IMR-90 (cell line): ENCODE data around the gene TRIM44. TPM values are rescaled to one million over a fixed set of nuclear protein-coding genes. Genes with fewer than 3 reads are reported as not detected.

ENCODE experiments used
- ATAC-seq: fragments of 200-7000 bp; cut with Tn5 transposase; 2 replicates; pipeline ENCODE4 v1.9.1; 2020; ENCODE audit warnings: low read depth, mild to moderate bottlenecking, moderate library complexity
- BruUV-seq: library from RNA; stranded (reverse); fragments of 400-500 nt; replicated peaks from 2 replicates; lab custom pipeline; 2021; lab: Mats Ljungman, UMichigan
- CTCF ChIA-PET: fragments of 300-600 bp; formaldehyde crosslinking; extraction: SDS; loops from one replicate; lab custom pipeline; 2021; ENCODE audit warnings: antibody characterized with exemption; lab: Yijun Ruan, JAX
- POLR2A ChIA-PET: fragments of 300-600 bp; sonication (Branson Sonifier 250); formaldehyde crosslinking; loops from one replicate; lab custom pipeline; 2022; ENCODE audit warnings: antibody characterized with exemption; ENCODE audit not compliant: unreplicated experiment; lab: Charles Lee
- DNase-seq: peaks from one replicate; pipeline ENCODE4 v3.0.0; 2013
- H2AFZ ChIP-seq: replicated peaks from 2 replicates; pipeline ENCODE3; 2013; ENCODE audit warnings: low read length, mild to moderate bottlenecking; ENCODE audit not compliant: poor library complexity
- H2AK5ac ChIP-seq: 2 replicates; pipeline ENCODE4 v1.6.1; 2013; ENCODE audit warnings: low read depth, low read length, inconsistent platforms
- H2AK9ac ChIP-seq: replicated peaks from 2 replicates; pipeline ENCODE3; 2013; ENCODE audit warnings: mild to moderate bottlenecking, low read depth, low read length, moderate library complexity; ENCODE audit not compliant: poor library complexity
- H2BK120ac ChIP-seq: 2 replicates; pipeline ENCODE4 v1.6.1; 2013; ENCODE audit warnings: low read depth, low read length, inconsistent platforms
- H2BK15ac ChIP-seq: 3 replicates; pipeline ENCODE4 v1.6.1; 2013; ENCODE audit warnings: low read depth, low read length, inconsistent platforms
- H2BK20ac ChIP-seq: 2 replicates; pipeline ENCODE4 v1.6.1; 2013; ENCODE audit warnings: low read depth, mild to moderate bottlenecking, inconsistent platforms, low read length, moderate library complexity
- H2BK5ac ChIP-seq: 2 replicates; pipeline ENCODE4 v1.6.1; 2013; ENCODE audit warnings: mild to moderate bottlenecking, low read depth, low read length, inconsistent platforms; ENCODE audit not compliant: poor library complexity, severe bottlenecking
- H3K14ac ChIP-seq: replicated peaks from 2 replicates; pipeline ENCODE4 v1.6.1; 2013; ENCODE audit warnings: low read depth, low read length, inconsistent platforms
- H3K18ac ChIP-seq: 2 replicates; pipeline ENCODE4 v1.6.1; 2013; ENCODE audit warnings: low read depth, low read length, control low read depth
- H3K23ac ChIP-seq: 2 replicates; pipeline ENCODE4 v1.6.1; 2013; ENCODE audit warnings: low read depth, low read length, inconsistent platforms
- H3K27ac ChIP-seq: 2 replicates; pipeline ENCODE4 v1.5.1; 2013; ENCODE audit warnings: mild to moderate bottlenecking, control low read depth, low read length; ENCODE audit not compliant: insufficient read depth
- H3K27me3 ChIP-seq: 2 replicates; pipeline ENCODE4 v1.6.1; 2013; ENCODE audit warnings: low read length; ENCODE audit not compliant: control insufficient read depth, insufficient read depth
- H3K36me3 ChIP-seq: 2 replicates; pipeline ENCODE4 v1.6.1; 2013; ENCODE audit warnings: low read length, mixed read lengths; ENCODE audit not compliant: control insufficient read depth, insufficient read depth
- H3K4ac ChIP-seq: 2 replicates; pipeline ENCODE4 v1.6.1; 2013; ENCODE audit warnings: low read depth, low read length, inconsistent platforms
- H3K4me1 ChIP-seq: 2 replicates; pipeline ENCODE4 v1.6.1; 2013; ENCODE audit warnings: low read length, mixed read lengths; ENCODE audit not compliant: control insufficient read depth, insufficient read depth
- H3K4me2 ChIP-seq: 2 replicates; pipeline ENCODE4 v1.6.1; 2013; ENCODE audit warnings: low read depth, mild to moderate bottlenecking, control low read depth, low read length, moderate library complexity
- H3K4me3 ChIP-seq: 2 replicates; pipeline ENCODE4 v1.5.1; 2013; ENCODE audit warnings: low read depth, mild to moderate bottlenecking, control low read depth, low read length, moderate library complexity; ENCODE audit not compliant: insufficient read depth
- H3K56ac ChIP-seq: 2 replicates; pipeline ENCODE4 v1.6.1; 2013; ENCODE audit warnings: low read length, inconsistent platforms; ENCODE audit not compliant: insufficient read depth; ENCODE audit errors: extremely low read depth
- H3K79me1 ChIP-seq, 2 experiments: 2 replicates each; pipeline ENCODE4 v1.6.1; 2013; ENCODE audit warnings: low read length in 2 of 2, inconsistent platforms in 1 of 2, low read depth in 1 of 2
- H3K9ac ChIP-seq: 2 replicates; pipeline ENCODE4 v1.6.1; 2013; ENCODE audit warnings: low read depth, low read length, control low read depth
- H3K9me1 ChIP-seq: 2 replicates; pipeline ENCODE4 v1.6.1; 2013; ENCODE audit warnings: low read length, inconsistent platforms; ENCODE audit not compliant: insufficient read depth
- H3K9me3 ChIP-seq: 2 replicates; pipeline ENCODE4 v1.6.1; 2013; ENCODE audit warnings: low read length; ENCODE audit not compliant: control insufficient read depth, insufficient read depth
- H4K20me1 ChIP-seq: 2 replicates; pipeline ENCODE4 v1.6.1; 2013; ENCODE audit warnings: low read length, inconsistent platforms; ENCODE audit not compliant: insufficient read depth
- H4K5ac ChIP-seq: 2 replicates; pipeline ENCODE4 v1.6.1; 2013; ENCODE audit warnings: mild to moderate bottlenecking, low read depth, low read length, control low read depth
- H4K8ac ChIP-seq, 2 experiments: 2 replicates each; pipeline ENCODE4 v1.6.1; 2013; ENCODE audit warnings: low read depth in 2 of 2, low read length in 2 of 2, control low read depth in 1 of 2, inconsistent platforms in 1 of 2
- H4K91ac ChIP-seq: 2 replicates; pipeline ENCODE4 v1.6.1; 2013; ENCODE audit warnings: low read depth, low read length, inconsistent platforms; ENCODE audit not compliant: insufficient read depth
- BHLHE40 ChIP-seq: fragments of 150-350 bp; IDR thresholded peaks from 2 replicates; pipeline ENCODE4 v1.6.1; 2016; ENCODE audit warnings: mild to moderate bottlenecking, low read depth, low read length
- CEBPB ChIP-seq: IDR thresholded peaks from 2 replicates; pipeline ENCODE4 v1.6.1; 2012; ENCODE audit warnings: low read depth, low read length, improper control_type of control experiment
- CHD1 ChIP-seq: IDR thresholded peaks from 2 replicates; pipeline ENCODE4 v1.6.1; 2012; ENCODE audit warnings: low read depth, low read length, improper control_type of control experiment
- FOS ChIP-seq: fragments of 150-350 bp; IDR thresholded peaks from 2 replicates; pipeline ENCODE4 v1.6.1; 2016; ENCODE audit warnings: low read depth, low read length
- MAFK ChIP-seq: IDR thresholded peaks from 2 replicates; pipeline ENCODE4 v1.6.1; 2012; ENCODE audit warnings: low read depth, low read length, improper control_type of control experiment
- MAZ ChIP-seq: IDR thresholded peaks from 2 replicates; pipeline ENCODE4 v1.6.1; 2012; ENCODE audit warnings: low read depth, mild to moderate bottlenecking, low read length, improper control_type of control experiment, moderate library complexity, borderline replicate concordance
- MXI1 ChIP-seq: IDR thresholded peaks from 2 replicates; pipeline ENCODE4 v1.6.1; 2012; ENCODE audit warnings: low read depth, mild to moderate bottlenecking, low read length, moderate library complexity, borderline replicate concordance
- NFE2L2 ChIP-seq: fragments of 150-350 bp; IDR thresholded peaks from 2 replicates; pipeline ENCODE4 v1.6.1; 2016; ENCODE audit warnings: low read depth, mild to moderate bottlenecking, low read length
- POLR2A ChIP-seq: IDR thresholded peaks from 2 replicates; pipeline ENCODE4 v1.6.1; 2012; ENCODE audit warnings: mild to moderate bottlenecking, low read depth, low read length
- RAD21 ChIP-seq: IDR thresholded peaks from 2 replicates; pipeline ENCODE4 v1.6.1; 2012; ENCODE audit warnings: low read length, improper control_type of control experiment
- RFX5 ChIP-seq: IDR thresholded peaks from 2 replicates; pipeline ENCODE4 v1.8.0; 2012; ENCODE audit warnings: low read depth, mild to moderate bottlenecking, low read length, moderate library complexity
- SMC3 ChIP-seq: fragments of 150-350 bp; IDR thresholded peaks from 2 replicates; pipeline ENCODE4 v1.6.1; 2016; ENCODE audit warnings: low read depth, mild to moderate bottlenecking, antibody characterized with exemption, low read length, moderate library complexity
- WGBS, 2 experiments: methylation state at CpG; one replicate each; pipeline versions ENCODE4 v1.1.5 to v1.1.7; 2013; ENCODE audit warnings: missing lambda C conversion rate in 2 of 2; ENCODE audit not compliant: insufficient read length in 1 of 2; ENCODE audit errors: extremely low coverage in 2 of 2; 5-methylcytosine and 5-hydroxymethylcytosine counted together
- dilution Hi-C: fragments of 300-500 bp; cut with HindIII; formaldehyde crosslinking; loops from one replicate; pipeline ENCODE4 v1.14.3; 2018; ENCODE audit warnings: low sequenced_read_pairs; ENCODE audit not compliant: unreplicated experiment
- in situ Hi-C: fragments of 300-500 bp; cut with MboI; formaldehyde crosslinking; loops from 3 replicates; pipeline ENCODE4 v1.14.3; 2019; ENCODE audit warnings: low sequenced_read_pairs, inconsistent platforms, mixed read lengths
- intact Hi-C: fragments of 100-400 bp; cut with micrococcal nuclease; formaldehyde crosslinking; loops from 2 replicates; pipeline ENCODE4 v1.10.0; 2022
- polyA plus RNA-seq, 3 experiments: library from polyadenylated mRNA; depleted of rRNA; stranded (reverse); fragments of >200 nt; gene quantifications; 2 replicates each; pipeline ENCODE4 v1.2.3, GENCODE V29; 2012; ENCODE audit warnings: low replicate concordance in 1 of 3
- total RNA-seq: library from RNA; depleted of rRNA; stranded (reverse); fragments of >200 nt; gene quantifications from 2 replicates; pipeline ENCODE4 v1.2.3, GENCODE V29; 2012
- TF ChIP-seq, protein P1 (sequence below): conservative IDR thresholded peaks from 2 replicates; pipeline ENCODE4 v1.5.1; 2012; ENCODE audit warnings: mild to moderate bottlenecking, low read depth, low read length, improper control_type of control experiment
- TF ChIP-seq, protein P2 (sequence below): fragments of 150-350 bp; IDR thresholded peaks from 2 replicates; pipeline ENCODE4 v1.6.1; 2017; ENCODE audit warnings: mild to moderate bottlenecking, antibody characterized with exemption, low read length, low read depth
- TF ChIP-seq, protein P3 (sequence below): fragments of 150-350 bp; IDR thresholded peaks from 2 replicates; pipeline ENCODE4 v1.6.1; 2016; ENCODE audit warnings: low read depth, mild to moderate bottlenecking, low read length, moderate library complexity, borderline replicate concordance

The TRIM44 gene
- total and polyA plus RNA-seq, 2 of the 4 experiments (the other 2 are of a cell fraction) = 50.7 to 104 TPM

DNA sequence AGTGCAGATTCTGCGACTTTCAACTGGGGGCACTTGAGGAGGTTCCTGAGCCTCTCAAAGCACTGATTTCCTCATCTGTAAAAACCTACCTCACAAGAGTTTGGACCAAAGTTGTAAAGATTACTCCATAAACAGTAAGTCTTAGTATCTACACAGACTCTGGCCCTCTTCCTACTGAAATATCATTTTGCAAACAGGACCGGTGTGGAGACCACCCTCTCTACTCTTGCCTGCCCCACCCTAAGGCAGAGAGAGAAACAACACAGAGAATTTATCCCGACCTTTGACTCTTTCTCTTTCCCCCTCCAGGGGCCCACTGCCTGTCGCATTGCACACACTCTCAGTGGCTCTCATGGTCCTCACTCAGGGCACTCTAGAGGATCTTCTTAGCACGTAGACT lies 163.4 kb downstream of the TRIM44 start:
- Histone ChIP-seq H4K8ac (no peak overlapping the region), H3K4ac (no peak overlapping the region), H3K27me3 (peaks cover 6% of the 10 kb centered on the region; the same call in 1 of the 2 replicates), H3K79me1 (no peaks in the 10 kb centered on the region), H2AFZ (no peak overlapping the region), H2BK20ac (no peak overlapping the region), H3K23ac (no peak overlapping the region), H2AK5ac (no peak overlapping the region), H3K36me3 (no peaks in the 10 kb centered on the region), H2BK120ac (no peak overlapping the region), H2BK5ac (no peak overlapping the region), H3K9me3 (no peaks in the 10 kb centered on the region), H3K4me2 (no peak overlapping the region), H2AK9ac (no peak overlapping the region), H2BK15ac (no peak overlapping the region), H3K9me1 (no peaks in the 10 kb centered on the region; the same call in 1 of the 2 replicates), H3K27ac (no peak overlapping the region), H4K91ac (no peak overlapping the region), H3K9ac (no peak overlapping the region), H3K14ac (no peak overlapping the region), H3K18ac (no peak overlapping the region), H4K20me1 (no peaks in the 10 kb centered on the region), H3K56ac (no peak overlapping the region), H3K4me3 (no peak overlapping the region), H3K4me1 (peaks cover 2% of the 10 kb centered on the region; the same call in 1 of the 2 replicates), H4K5ac (no peak overlapping the region)
- ChIA-PET POLR2A (no interaction called here), CTCF (no interaction called here)
- intact Hi-C loops (loop anchor here (10.0 kb wide), 1 partner anchor 209 kb away; no protein-coding TSS in a partner anchor), dilution Hi-C loops (no loop called here), in situ Hi-C loops (no loop called here)
- DNase-seq (no peak), ATAC-seq (no peak)
- WGBS, 2 experiments = 60% methylated on average over 1 of the region's 5 CpGs; no CpG with 5 or more reads in 1 of the 2 experiments
- TF ChIP-seq CEBPB (no peak), POLR2A (no peak), RFX5 (no peak), FOS (no peak), NFE2L2 (no peak), SMC3 (no peak), MAZ (no peak), CHD1 (no peak), RAD21 (no peak), BHLHE40 (no peak), MXI1 (no peak), MAFK (no peak)
- TF ChIP-seq, protein P1, sequence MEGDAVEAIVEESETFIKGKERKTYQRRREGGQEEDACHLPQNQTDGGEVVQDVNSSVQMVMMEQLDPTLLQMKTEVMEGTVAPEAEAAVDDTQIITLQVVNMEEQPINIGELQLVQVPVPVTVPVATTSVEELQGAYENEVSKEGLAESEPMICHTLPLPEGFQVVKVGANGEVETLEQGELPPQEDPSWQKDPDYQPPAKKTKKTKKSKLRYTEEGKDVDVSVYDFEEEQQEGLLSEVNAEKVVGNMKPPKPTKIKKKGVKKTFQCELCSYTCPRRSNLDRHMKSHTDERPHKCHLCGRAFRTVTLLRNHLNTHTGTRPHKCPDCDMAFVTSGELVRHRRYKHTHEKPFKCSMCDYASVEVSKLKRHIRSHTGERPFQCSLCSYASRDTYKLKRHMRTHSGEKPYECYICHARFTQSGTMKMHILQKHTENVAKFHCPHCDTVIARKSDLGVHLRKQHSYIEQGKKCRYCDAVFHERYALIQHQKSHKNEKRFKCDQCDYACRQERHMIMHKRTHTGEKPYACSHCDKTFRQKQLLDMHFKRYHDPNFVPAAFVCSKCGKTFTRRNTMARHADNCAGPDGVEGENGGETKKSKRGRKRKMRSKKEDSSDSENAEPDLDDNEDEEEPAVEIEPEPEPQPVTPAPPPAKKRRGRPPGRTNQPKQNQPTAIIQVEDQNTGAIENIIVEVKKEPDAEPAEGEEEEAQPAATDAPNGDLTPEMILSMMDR = no peak
- TF ChIP-seq, protein P2, sequence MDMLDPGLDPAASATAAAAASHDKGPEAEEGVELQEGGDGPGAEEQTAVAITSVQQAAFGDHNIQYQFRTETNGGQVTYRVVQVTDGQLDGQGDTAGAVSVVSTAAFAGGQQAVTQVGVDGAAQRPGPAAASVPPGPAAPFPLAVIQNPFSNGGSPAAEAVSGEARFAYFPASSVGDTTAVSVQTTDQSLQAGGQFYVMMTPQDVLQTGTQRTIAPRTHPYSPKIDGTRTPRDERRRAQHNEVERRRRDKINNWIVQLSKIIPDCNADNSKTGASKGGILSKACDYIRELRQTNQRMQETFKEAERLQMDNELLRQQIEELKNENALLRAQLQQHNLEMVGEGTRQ = no peak
- TF ChIP-seq, protein P3, sequence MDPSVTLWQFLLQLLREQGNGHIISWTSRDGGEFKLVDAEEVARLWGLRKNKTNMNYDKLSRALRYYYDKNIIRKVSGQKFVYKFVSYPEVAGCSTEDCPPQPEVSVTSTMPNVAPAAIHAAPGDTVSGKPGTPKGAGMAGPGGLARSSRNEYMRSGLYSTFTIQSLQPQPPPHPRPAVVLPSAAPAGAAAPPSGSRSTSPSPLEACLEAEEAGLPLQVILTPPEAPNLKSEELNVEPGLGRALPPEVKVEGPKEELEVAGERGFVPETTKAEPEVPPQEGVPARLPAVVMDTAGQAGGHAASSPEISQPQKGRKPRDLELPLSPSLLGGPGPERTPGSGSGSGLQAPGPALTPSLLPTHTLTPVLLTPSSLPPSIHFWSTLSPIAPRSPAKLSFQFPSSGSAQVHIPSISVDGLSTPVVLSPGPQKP = no peak
- BruUV-seq = no TSS peak
